Spleen (tissue), 7 donors: ENCODE measurements around the gene AVPI1.

Experiments
- CTCF ChIP-seq, 11 experiments: fragments of 200-600 bp in 7 of 11; fragments of 450-650 bp in 4 of 11; sonication (generic) in 4 of 11; IDR thresholded peaks in 8 of 11; conservative IDR thresholded peaks in 3 of 11; 1 replicate in 7 of 11; 2 replicates in 4 of 11; pipeline versions ENCODE4 v1.4.0 to v1.8.0; 2016 to 2021; ENCODE audit warnings: antibody characterized with exemption in 11 of 11, inconsistent platforms in 4 of 11, mild to moderate bottlenecking in 1 of 11
- POLR2A ChIP-seq, 3 donors: fragments of 450-650 bp; IDR thresholded peaks; one replicate each; pipeline ENCODE4 v1.5.1; 2017; ENCODE audit warnings: antibody characterized with exemption in 3 of 3, mild to moderate bottlenecking in 1 of 3
- donor health status: DM: no; HTN: no; CAD: no; lungs with moderate emphysema.
- donor health status: DM: no; HTN: no; CAD: no.
- donor health status: DM: no; HTN: no; CAD: no.

DNA sequence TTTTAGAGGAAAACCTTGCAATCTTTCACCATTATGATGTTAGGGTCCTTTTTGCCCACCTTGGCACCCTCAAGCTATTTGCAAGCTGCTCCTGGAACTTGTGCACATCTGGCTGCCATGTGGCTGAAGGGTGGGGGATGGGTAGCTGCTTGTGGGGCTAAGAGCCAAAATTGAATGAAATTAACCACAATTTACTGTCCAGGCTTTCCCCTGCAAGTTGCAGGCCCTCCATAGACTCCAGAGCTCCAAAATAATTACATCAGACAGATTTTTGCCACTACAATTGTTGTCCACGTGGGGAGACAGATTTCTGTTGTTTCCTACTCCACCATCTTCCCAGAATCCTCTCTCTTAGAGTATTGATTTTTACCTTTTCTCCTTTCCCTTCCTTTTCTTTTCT lies 27.5 kb downstream of the AVPI1 start:
- no peak for TF ChIP-seq CTCF (IDR thresholded peaks at IDR 0.05 in 8 of 11, conservative IDR thresholded peaks at IDR 0.05 in 3 of 11)
- no peak for TF ChIP-seq POLR2A (IDR thresholded peaks at IDR 0.05)
